ENCODE measurements around the gene MXRA8. TPM values are rescaled to one million over a fixed set of nuclear protein-coding genes. Genes with fewer than 3 reads are reported as not detected.

The MXRA8 gene
- total RNA-seq, 1 donor from 2014 or later, result 20.2 TPM

DNA sequence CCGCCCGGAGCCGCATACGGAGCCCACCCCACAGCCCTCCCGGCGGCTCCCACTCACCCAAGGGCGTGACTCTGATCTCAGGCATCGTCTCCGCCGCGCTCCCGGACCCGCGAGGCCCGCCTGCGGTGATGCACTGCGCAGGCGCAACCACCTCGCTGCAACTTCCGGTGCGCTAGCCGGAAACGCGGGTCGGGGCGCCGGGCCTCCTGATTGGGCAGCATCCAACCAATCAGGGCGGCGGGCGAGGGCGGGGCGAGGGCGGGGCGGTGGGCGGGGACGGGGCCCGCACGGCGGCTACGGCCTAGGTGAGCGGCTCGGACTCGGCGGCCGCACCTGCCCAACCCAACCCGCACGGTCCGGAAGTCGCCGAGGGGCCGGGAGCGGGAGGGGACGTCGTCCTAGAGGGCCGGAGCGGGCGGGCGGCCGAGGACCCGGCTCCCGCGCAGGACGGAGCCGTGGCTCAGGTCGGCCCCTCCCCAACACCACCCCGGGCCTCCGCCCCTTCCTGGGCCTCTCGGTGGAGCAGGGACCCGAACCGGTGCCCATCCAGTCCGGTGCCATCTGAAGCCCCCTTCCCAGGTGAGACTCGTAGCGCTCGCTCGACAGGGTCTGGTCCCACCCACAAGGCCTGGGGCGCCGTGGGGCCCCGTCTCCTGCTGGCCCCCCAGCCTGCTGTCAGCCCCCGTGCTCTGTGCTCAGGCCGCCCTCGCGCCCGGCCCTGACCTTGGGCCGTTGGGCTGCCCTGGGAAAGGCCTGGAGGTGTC is 33.6 kb downstream of the MXRA8 start, which contains the start of the genes CPTP and INTS11:
Gene CPTP, plus strand, starts transcription at position 279 of the 764 bp plus-strand sequence. CDS start 2,109 bp downstream, outside the sequence.
Gene INTS11, minus strand, starts transcription at position 137 of the 764 bp plus-strand sequence. Its CDS starts 52 bp downstream, at position 85.
- TF ChIP-seq, protein P1, sequence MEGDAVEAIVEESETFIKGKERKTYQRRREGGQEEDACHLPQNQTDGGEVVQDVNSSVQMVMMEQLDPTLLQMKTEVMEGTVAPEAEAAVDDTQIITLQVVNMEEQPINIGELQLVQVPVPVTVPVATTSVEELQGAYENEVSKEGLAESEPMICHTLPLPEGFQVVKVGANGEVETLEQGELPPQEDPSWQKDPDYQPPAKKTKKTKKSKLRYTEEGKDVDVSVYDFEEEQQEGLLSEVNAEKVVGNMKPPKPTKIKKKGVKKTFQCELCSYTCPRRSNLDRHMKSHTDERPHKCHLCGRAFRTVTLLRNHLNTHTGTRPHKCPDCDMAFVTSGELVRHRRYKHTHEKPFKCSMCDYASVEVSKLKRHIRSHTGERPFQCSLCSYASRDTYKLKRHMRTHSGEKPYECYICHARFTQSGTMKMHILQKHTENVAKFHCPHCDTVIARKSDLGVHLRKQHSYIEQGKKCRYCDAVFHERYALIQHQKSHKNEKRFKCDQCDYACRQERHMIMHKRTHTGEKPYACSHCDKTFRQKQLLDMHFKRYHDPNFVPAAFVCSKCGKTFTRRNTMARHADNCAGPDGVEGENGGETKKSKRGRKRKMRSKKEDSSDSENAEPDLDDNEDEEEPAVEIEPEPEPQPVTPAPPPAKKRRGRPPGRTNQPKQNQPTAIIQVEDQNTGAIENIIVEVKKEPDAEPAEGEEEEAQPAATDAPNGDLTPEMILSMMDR (IDR thresholded peaks at IDR 0.05; ENCODE audit: borderline replicate concordance), result no peak
- DNase-seq, result peak; percentile 94
- H3K36me3 ChIP-seq, result peaks cover 42% of the 10 kb centered on the region
- H3K4me1 ChIP-seq, result peaks cover 85% of the 10 kb centered on the region
- H3K27me3 ChIP-seq (ENCODE audit: low read depth), result no peaks in the 10 kb centered on the region
- peak within 1 kb of the TSS; percentile 89 for H3K4me3 ChIP-seq
- intact Hi-C loops (cut with micrococcal nuclease), result no loop called here
- H3K27ac ChIP-seq (replicated peaks), result peak within 1 kb of the TSS; percentile 98
- H3K9me3 ChIP-seq (replicated peaks), result no peaks in the 10 kb centered on the region

DNA sequence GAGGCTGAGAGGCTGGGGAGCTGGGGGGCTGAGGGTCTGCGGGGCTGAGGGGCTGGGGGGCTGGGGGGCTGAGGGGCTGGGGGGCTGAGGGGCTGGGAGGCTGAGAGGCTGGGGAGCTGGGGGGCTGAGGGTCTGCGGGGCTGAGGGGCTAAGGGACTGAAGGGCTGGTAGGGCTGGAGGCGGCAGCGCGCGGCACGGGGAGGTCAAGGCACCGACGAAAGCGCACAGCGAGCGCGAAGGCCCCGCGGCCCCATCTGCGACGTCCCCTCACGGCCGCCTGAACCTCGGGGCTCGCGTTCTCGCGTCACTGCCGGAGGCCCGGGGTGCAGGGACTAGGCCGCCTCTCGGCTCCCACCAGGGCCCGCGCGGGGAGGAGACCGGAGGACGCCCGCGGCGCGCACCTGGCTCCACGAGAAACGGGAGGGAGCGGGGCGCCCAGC is 34.3 kb downstream of the MXRA8 start:
- Histone ChIP-seq H3K4me1 (peaks cover 91% of the 10 kb centered on the region), H3K27ac (replicated peaks) (peak overlapping the region; percentile 98), H3K4me3 (peak overlapping the region; percentile 89), H3K27me3 (ENCODE audit: low read depth) (no peaks in the 10 kb centered on the region), H3K36me3 (peaks cover 48% of the 10 kb centered on the region), H3K9me3 (replicated peaks) (no peaks in the 10 kb centered on the region)
- TF ChIP-seq, protein P1 (IDR thresholded peaks at IDR 0.05; ENCODE audit: borderline replicate concordance), result no peak
- DNase-seq, result no peak
- intact Hi-C loops (cut with micrococcal nuclease), result no loop called here

GRCh38 chr1:1322952-1323351 is 35.4 kb downstream of the MXRA8 start:
- no peak for DNase-seq
- intact Hi-C loops (cut with micrococcal nuclease), result no loop called here
- Histone ChIP-seq H3K27ac (replicated peaks) (no peak overlapping the region), H3K4me3 (peak overlapping the region; percentile 89), H3K27me3 (ENCODE audit: low read depth) (no peaks in the 10 kb centered on the region), H3K9me3 (replicated peaks) (no peaks in the 10 kb centered on the region), H3K36me3 (peaks cover 49% of the 10 kb centered on the region), H3K4me1 (peaks cover 92% of the 10 kb centered on the region)
- TF ChIP-seq, protein P1 (IDR thresholded peaks at IDR 0.05; ENCODE audit: borderline replicate concordance), result no peak

DNA sequence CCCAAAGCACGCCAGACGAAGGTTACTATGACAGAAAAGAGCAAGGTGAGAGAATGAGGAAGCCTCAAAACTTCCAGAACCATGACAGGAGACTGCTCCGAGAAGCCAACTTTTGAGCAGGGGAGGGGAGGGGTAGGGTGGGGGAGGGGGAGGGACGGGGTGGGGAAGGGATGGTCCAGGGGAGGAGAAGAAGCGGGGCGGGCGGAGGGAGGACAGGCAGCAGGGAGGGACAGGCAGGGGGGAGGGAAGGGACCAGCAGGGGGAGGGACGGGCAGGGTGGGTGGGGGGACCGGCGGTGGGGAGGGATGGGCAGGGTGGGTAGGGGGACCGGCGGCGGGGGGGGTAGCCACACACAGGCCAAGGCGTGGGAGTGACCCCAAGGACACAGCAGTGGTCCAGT is 35.9 kb downstream of the MXRA8 start:
- Histone ChIP-seq H3K27me3 (ENCODE audit: low read depth) (no peaks in the 10 kb centered on the region), H3K4me1 (peaks cover 92% of the 10 kb centered on the region), H3K9me3 (replicated peaks) (no peaks in the 10 kb centered on the region), H3K27ac (replicated peaks) (no peak overlapping the region), H3K4me3 (no peak overlapping the region), H3K36me3 (peaks cover 49% of the 10 kb centered on the region)
- TF ChIP-seq, protein P1 (IDR thresholded peaks at IDR 0.05; ENCODE audit: borderline replicate concordance), result no peak
- DNase-seq, result no peak
- intact Hi-C loops (cut with micrococcal nuclease), result no loop called here

- Histone ChIP-seq H3K27me3 (ENCODE audit: low read depth) (no peaks in the 10 kb centered on the region), H3K4me1 (peaks cover 85% of the 10 kb centered on the region), H3K4me3 (no peak overlapping the region), H3K27ac (replicated peaks) (peak overlapping the region; percentile 19), H3K36me3 (peaks cover 51% of the 10 kb centered on the region), H3K9me3 (replicated peaks) (no peaks in the 10 kb centered on the region)
- no peak for DNase-seq
- TF ChIP-seq, protein P1 (IDR thresholded peaks at IDR 0.05; ENCODE audit: borderline replicate concordance), result no peak
- intact Hi-C loops (cut with micrococcal nuclease), result no loop called here
These were observed 36.9 kb downstream of the MXRA8 start for GRCh38 chr1:1321477-1321876.
